ENCODE results near the gene NT5C3A. TPM values are rescaled to one million over a fixed set of nuclear protein-coding genes. Genes with fewer than 3 reads are reported as not detected.
"Not testable (repeated sequence)": the region's sequence is repeated elsewhere in the genome, so short reads cannot be mapped to it uniquely, and the experiment has no call there.

Gene NT5C3A
- total RNA-seq, 1 donor from 2014 or later, result 29.8 TPM

DNA sequence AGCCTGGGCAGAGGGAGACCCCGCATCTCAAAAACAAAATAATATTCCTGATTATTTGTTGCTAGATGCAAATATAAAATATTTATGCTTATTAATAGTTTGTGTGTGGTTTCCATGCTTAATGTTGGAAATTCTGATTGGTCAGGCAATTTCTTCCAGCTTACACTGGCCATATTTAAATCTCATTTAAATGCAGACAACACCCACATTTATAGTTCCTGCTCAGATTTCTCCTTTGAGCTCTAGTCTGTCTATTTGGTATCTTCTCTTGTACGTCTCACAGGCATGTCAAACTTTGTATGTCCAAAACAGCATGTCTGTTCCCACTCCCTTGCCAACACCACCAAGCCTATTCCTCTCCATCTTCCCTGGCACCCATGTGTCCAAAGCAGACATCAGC, 52.8 kb downstream of the NT5C3A start:
- Mint-ChIP-seq H3K36me3 (peaks cover 30% of the 10 kb centered on the region), H3K27ac (no peak overlapping the region), H3K27me3 (ENCODE audit: low read depth) (no peaks in the 10 kb centered on the region), H3K4me1 (no peaks in the 10 kb centered on the region), H3K4me3 (no peak overlapping the region), H3K9me3 (no peaks in the 10 kb centered on the region)
- no peak for DNase-seq (ENCODE audit: low spot score in 2 of 2, unreplicated experiment in 2 of 2)
- TF ChIP-seq, protein P1, sequence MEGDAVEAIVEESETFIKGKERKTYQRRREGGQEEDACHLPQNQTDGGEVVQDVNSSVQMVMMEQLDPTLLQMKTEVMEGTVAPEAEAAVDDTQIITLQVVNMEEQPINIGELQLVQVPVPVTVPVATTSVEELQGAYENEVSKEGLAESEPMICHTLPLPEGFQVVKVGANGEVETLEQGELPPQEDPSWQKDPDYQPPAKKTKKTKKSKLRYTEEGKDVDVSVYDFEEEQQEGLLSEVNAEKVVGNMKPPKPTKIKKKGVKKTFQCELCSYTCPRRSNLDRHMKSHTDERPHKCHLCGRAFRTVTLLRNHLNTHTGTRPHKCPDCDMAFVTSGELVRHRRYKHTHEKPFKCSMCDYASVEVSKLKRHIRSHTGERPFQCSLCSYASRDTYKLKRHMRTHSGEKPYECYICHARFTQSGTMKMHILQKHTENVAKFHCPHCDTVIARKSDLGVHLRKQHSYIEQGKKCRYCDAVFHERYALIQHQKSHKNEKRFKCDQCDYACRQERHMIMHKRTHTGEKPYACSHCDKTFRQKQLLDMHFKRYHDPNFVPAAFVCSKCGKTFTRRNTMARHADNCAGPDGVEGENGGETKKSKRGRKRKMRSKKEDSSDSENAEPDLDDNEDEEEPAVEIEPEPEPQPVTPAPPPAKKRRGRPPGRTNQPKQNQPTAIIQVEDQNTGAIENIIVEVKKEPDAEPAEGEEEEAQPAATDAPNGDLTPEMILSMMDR (IDR thresholded peaks at IDR 0.05; ENCODE audit: unreplicated experiment), result no peak

- not testable (repeated sequence) for H3K4me3 Mint-ChIP-seq; H3K4me1 Mint-ChIP-seq; H3K27me3 Mint-ChIP-seq (ENCODE audit: low read depth); DNase-seq (ENCODE audit: low spot score in 2 of 2, unreplicated experiment in 2 of 2); H3K27ac Mint-ChIP-seq; H3K9me3 Mint-ChIP-seq
- H3K36me3 Mint-ChIP-seq, result peaks cover 25% of the 10 kb centered on the region
Measured at GRCh38 chr7:33005690-33006089, 56.9 kb downstream of the NT5C3A start.

DNA sequence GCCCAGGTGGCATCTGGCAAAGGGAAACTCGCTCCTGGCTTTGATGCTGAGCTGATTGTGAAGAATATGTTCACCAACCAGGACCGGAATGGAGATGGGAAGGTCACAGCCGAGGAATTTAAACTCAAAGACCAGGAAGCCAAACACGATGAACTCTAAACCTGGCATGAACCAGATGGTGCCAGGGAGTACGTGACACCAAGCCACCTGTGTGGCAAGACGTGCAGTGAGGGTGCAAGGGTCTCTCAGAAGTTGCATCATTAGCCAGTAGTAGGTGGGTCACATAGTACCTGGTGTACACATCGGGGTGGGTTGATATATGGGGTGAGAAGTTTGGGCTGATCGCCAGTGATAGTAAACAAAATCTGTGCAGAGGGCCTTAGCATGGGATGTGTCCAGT, 57.4 kb downstream of the NT5C3A start:
- not testable (repeated sequence) for H3K4me1 Mint-ChIP-seq; H3K27me3 Mint-ChIP-seq (ENCODE audit: low read depth); H3K9me3 Mint-ChIP-seq; DNase-seq (ENCODE audit: low spot score in 2 of 2, unreplicated experiment in 2 of 2); H3K4me3 Mint-ChIP-seq
- Mint-ChIP-seq H3K36me3 (peaks cover 25% of the 10 kb centered on the region), H3K27ac (peak overlapping the region; percentile 56)

DNA sequence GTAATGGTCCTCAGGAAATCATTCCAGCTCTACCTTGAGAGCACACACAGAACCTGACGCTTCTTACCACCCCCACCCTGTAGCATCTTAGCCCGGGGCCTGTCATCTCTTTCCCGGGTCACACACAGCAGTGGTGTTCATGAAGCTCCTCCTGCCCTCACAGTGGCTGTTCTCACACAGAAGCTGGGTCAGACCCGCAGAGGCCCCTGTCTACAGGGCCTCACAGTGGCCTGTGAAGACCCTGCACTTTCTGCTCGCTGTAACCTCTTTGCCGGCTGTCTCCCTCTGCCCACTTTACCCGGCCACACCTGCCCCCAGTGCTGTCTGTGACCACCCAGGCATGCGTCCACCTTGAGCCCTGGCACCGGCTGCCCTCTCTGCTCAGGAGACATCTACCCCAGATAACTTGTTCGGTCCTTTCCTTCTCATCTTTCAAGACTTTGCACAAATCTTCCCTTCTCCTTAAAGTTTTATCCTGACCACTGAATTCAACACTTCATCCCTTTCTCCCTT, 58.4 kb downstream of the NT5C3A start:
- not testable (repeated sequence) for H3K9me3 Mint-ChIP-seq; H3K27ac Mint-ChIP-seq; H3K4me3 Mint-ChIP-seq; H3K4me1 Mint-ChIP-seq; DNase-seq (ENCODE audit: low spot score in 2 of 2, unreplicated experiment in 2 of 2); H3K27me3 Mint-ChIP-seq (ENCODE audit: low read depth)
- H3K36me3 Mint-ChIP-seq, result peaks cover 22% of the 10 kb centered on the region

DNA sequence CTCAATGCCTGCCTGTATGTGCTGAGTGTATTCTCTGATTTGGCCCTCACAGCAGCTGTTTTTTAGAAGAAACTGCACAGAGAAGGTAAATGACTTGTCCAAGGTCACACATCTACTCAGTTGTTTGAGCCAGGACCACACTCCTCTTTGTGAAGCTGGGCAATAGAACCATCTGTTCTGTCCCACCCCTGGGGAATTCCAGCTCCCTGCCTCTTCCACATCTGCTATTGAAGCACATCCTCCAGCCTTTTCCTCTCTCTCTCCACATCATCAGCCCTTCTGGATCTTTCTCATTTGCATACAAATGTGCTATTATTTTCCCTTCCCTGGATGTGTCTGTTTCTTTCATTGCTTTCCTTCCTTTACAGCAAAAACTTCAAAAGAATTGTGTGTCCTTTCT, 59.5 kb downstream of the NT5C3A start:
- peaks cover 20% of the 10 kb centered on the region for H3K36me3 Mint-ChIP-seq
- H3K4me3 Mint-ChIP-seq; H3K27me3 Mint-ChIP-seq (ENCODE audit: low read depth); H3K27ac Mint-ChIP-seq; H3K9me3 Mint-ChIP-seq; DNase-seq (ENCODE audit: low spot score in 2 of 2, unreplicated experiment in 2 of 2): not testable (repeated sequence)
- H3K4me1 Mint-ChIP-seq, result peaks cover 20% of the 10 kb centered on the region

DNA sequence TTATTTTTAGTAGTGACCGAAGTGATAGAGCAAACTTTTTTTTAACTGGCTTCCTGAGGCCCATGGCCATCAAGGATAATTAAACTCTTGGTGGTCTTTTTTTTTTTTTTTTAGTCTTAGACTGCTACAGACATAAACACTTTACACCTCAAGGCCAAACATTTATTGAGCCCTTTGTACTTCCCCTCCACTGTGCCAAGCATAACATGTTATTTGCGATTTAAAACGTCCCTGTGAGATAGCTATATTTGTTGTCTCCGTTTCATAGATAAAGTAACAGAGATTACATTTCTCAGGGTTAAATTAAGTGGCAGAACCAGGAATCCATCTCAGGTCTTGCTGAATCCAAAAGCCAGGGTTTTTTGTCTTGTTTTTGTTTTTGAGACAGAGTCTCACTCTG, 63.2 kb downstream of the NT5C3A start:
- H3K4me1 Mint-ChIP-seq, result peaks cover 25% of the 10 kb centered on the region
- not testable (repeated sequence) for H3K27me3 Mint-ChIP-seq (ENCODE audit: low read depth); H3K4me3 Mint-ChIP-seq; DNase-seq (ENCODE audit: low spot score in 2 of 2, unreplicated experiment in 2 of 2); H3K36me3 Mint-ChIP-seq; H3K9me3 Mint-ChIP-seq
- peak overlapping the region; percentile 93 for H3K27ac Mint-ChIP-seq

- peaks cover 25% of the 10 kb centered on the region for H3K4me1 Mint-ChIP-seq
- peak; percentile 23 to 53 for DNase-seq (ENCODE audit: low spot score in 2 of 2, unreplicated experiment in 2 of 2)
- not testable (repeated sequence) for H3K27me3 Mint-ChIP-seq (ENCODE audit: low read depth); H3K36me3 Mint-ChIP-seq; H3K9me3 Mint-ChIP-seq
- H3K4me3 Mint-ChIP-seq, result peak overlapping the region; percentile 41
- H3K27ac Mint-ChIP-seq, result peak overlapping the region; percentile 93
Measured at GRCh38 chr7:32998361-32999171, 64.0 kb downstream of the NT5C3A start.

- not testable (repeated sequence) for H3K36me3 Mint-ChIP-seq; H3K9me3 Mint-ChIP-seq; DNase-seq (ENCODE audit: low spot score in 2 of 2, unreplicated experiment in 2 of 2); H3K27me3 Mint-ChIP-seq (ENCODE audit: low read depth)
- peak overlapping the region; percentile 93 for H3K27ac Mint-ChIP-seq
- peaks cover 27% of the 10 kb centered on the region for H3K4me1 Mint-ChIP-seq
- H3K4me3 Mint-ChIP-seq, result peak overlapping the region; percentile 31
Measured at GRCh38 chr7:32997956-32998355, 64.6 kb downstream of the NT5C3A start.

DNA sequence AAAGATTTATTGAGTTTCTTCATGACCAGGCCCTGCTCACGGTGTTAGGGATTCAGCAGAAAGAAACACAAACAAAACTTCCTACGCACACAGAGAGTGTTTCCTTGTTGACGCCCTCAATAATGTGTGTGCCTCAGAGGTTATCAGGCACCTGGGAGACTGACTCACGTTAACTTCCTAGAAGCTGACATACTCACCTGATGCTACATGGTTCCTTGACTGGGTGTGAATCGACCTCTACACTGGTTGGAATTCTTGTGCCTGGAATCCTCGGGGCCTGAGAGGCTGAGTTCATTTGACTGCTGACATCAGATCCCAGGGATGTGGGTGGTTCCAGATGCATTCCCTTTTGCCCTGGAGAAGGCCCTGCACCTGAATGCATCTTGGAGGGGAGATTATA, 69.8 kb downstream of the NT5C3A start:
- H3K4me3 Mint-ChIP-seq; H3K9me3 Mint-ChIP-seq; DNase-seq (ENCODE audit: low spot score in 2 of 2, unreplicated experiment in 2 of 2); H3K36me3 Mint-ChIP-seq; H3K27ac Mint-ChIP-seq; H3K27me3 Mint-ChIP-seq (ENCODE audit: low read depth): not testable (repeated sequence)
- peaks cover 25% of the 10 kb centered on the region for H3K4me1 Mint-ChIP-seq

GRCh38 chr7:32991975-32992700, 70.4 kb downstream of the NT5C3A start:
- not testable (repeated sequence) for H3K27me3 Mint-ChIP-seq (ENCODE audit: low read depth); H3K4me3 Mint-ChIP-seq; H3K27ac Mint-ChIP-seq; H3K9me3 Mint-ChIP-seq; H3K36me3 Mint-ChIP-seq; DNase-seq (ENCODE audit: low spot score in 2 of 2, unreplicated experiment in 2 of 2)
- peaks cover 22% of the 10 kb centered on the region for H3K4me1 Mint-ChIP-seq

DNA sequence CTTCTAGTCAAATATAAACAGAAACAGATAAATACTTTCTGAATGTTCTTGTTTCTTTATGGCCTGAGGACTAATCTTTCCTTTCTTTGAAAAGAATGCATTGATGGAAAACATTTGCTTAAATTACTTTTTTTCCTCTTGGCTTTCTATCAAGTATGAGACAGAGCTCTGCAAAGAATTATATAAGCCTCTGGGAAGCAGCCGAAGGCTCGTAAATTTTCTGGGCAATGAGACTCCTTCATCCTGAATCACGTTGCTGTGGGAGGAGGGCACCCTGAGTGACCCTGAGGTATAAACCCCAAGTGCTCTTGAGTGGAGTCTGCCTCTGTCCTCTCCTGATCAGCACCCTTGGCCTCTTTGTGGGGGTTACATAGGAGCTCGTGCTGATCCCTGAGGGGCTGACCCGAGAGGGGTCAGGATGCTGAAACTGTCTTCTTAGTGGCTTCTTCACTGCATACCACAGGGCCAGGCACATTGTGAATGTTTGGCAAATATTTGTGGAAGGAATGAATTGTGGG, 71.4 kb downstream of the NT5C3A start:
- H3K27me3 Mint-ChIP-seq (ENCODE audit: low read depth); DNase-seq (ENCODE audit: low spot score in 2 of 2, unreplicated experiment in 2 of 2); H3K4me3 Mint-ChIP-seq; H3K36me3 Mint-ChIP-seq; H3K9me3 Mint-ChIP-seq: not testable (repeated sequence)
- Mint-ChIP-seq H3K27ac (peak overlapping the region; percentile 91), H3K4me1 (peaks cover 22% of the 10 kb centered on the region)

- Mint-ChIP-seq H3K36me3 (peaks cover 13% of the 10 kb centered on the region), H3K4me1 (peaks cover 27% of the 10 kb centered on the region)
- not testable (repeated sequence) for H3K27me3 Mint-ChIP-seq (ENCODE audit: low read depth); DNase-seq (ENCODE audit: low spot score in 2 of 2, unreplicated experiment in 2 of 2); H3K27ac Mint-ChIP-seq; H3K9me3 Mint-ChIP-seq; H3K4me3 Mint-ChIP-seq
Measured at GRCh38 chr7:32988148-32988547, 74.4 kb downstream of the NT5C3A start.

GRCh38 chr7:32979902-32980301, 82.7 kb downstream of the NT5C3A start:
- H3K4me3 Mint-ChIP-seq; H3K4me1 Mint-ChIP-seq; H3K9me3 Mint-ChIP-seq; H3K27ac Mint-ChIP-seq; H3K27me3 Mint-ChIP-seq (ENCODE audit: low read depth); DNase-seq (ENCODE audit: low spot score in 2 of 2, unreplicated experiment in 2 of 2): not testable (repeated sequence)
- H3K36me3 Mint-ChIP-seq, result peaks cover 27% of the 10 kb centered on the region
